Measurements from ENCODE around the gene PLSCR2. TPM values are rescaled to one million over a fixed set of nuclear protein-coding genes. Genes with fewer than 3 reads are reported as not detected.

Gene PLSCR2
- not detected for total RNA-seq

GRCh38 chr3:146469150-146470017, at the start of gene PLSCR2:
Gene PLSCR2, minus strand, starts transcription at chr3:146469561. Its CDS starts 9,657 bp downstream, at chr3:146459904.
- Histone ChIP-seq H3K27ac (ENCODE audit: low read depth, low read length) (no peak within 1 kb of the TSS), H3K4me3 (ENCODE audit: low read length in 3 of 3) (peak within 1 kb of the TSS; percentile 70 to 76 (median 72)), H3K9ac (ENCODE audit: low read depth in 1 of 3, low read length in 3 of 3) (peak within 1 kb of the TSS in 2 of 3 donors; percentile 25 to 61)

GRCh38 chr3:146517684-146518435, 48.5 kb upstream of the PLSCR2 start:
- H3K36me3 ChIP-seq (ENCODE audit: control insufficient read depth in 3 of 3, insufficient read depth in 3 of 3, low read length in 3 of 3) = peaks cover 0 to 9% (median 0%) of the 10 kb centered on the region in 3 donors
- no peak overlapping the region for H3K4me3 ChIP-seq (ENCODE audit: low read length in 3 of 3)
- no peaks in the 10 kb centered on the region for H3K9me3 ChIP-seq (ENCODE audit: control insufficient read depth in 3 of 3, low read length in 3 of 3)
- no peaks in the 10 kb centered on the region for H3K27me3 ChIP-seq (ENCODE audit: control insufficient read depth in 3 of 3, insufficient read depth in 3 of 3, low read length in 3 of 3)
- no peak overlapping the region for H3K27ac ChIP-seq (ENCODE audit: low read depth, low read length)
- H3K4me1 ChIP-seq (ENCODE audit: control insufficient read depth in 3 of 3, insufficient read depth in 3 of 3, low read length in 3 of 3) = no peaks in the 10 kb centered on the region
- no peak overlapping the region for H3K9ac ChIP-seq (ENCODE audit: low read depth in 1 of 3, low read length in 3 of 3)

More at GRCh38 chr3:146469150-146470017, at the start of gene PLSCR2:
- Histone ChIP-seq H3K4me1 (ENCODE audit: control insufficient read depth in 3 of 3, insufficient read depth in 3 of 3, low read length in 3 of 3) (peaks cover 0 to 5% (median 0%) of the 10 kb centered on the region in 3 donors), H3K27me3 (ENCODE audit: control insufficient read depth in 3 of 3, insufficient read depth in 3 of 3, low read length in 3 of 3) (peaks cover 0 to 4% (median 0%) of the 10 kb centered on the region in 3 donors), H3K36me3 (ENCODE audit: control insufficient read depth in 3 of 3, insufficient read depth in 3 of 3, low read length in 3 of 3) (no peaks in the 10 kb centered on the region), H3K9me3 (ENCODE audit: control insufficient read depth in 3 of 3, low read length in 3 of 3) (no peaks in the 10 kb centered on the region)

- no peak overlapping the region for H3K4me3 ChIP-seq (ENCODE audit: low read length in 3 of 3)
Measured at GRCh38 chr3:146513386-146514051, 44.2 kb upstream of the PLSCR2 start.

GRCh38 chr3:146511402-146512134, 42.2 kb upstream of the PLSCR2 start:
- H3K4me1 ChIP-seq (ENCODE audit: control insufficient read depth in 3 of 3, insufficient read depth in 3 of 3, low read length in 3 of 3) = no peaks in the 10 kb centered on the region
- no peak overlapping the region for H3K4me3 ChIP-seq (ENCODE audit: low read length in 3 of 3)
- H3K9me3 ChIP-seq (ENCODE audit: control insufficient read depth in 3 of 3, low read length in 3 of 3) = no peaks in the 10 kb centered on the region
- H3K9ac ChIP-seq (ENCODE audit: low read depth in 1 of 3, low read length in 3 of 3) = no peak overlapping the region
- no peaks in the 10 kb centered on the region for H3K27me3 ChIP-seq (ENCODE audit: control insufficient read depth in 3 of 3, insufficient read depth in 3 of 3, low read length in 3 of 3)
- H3K36me3 ChIP-seq (ENCODE audit: control insufficient read depth in 3 of 3, insufficient read depth in 3 of 3, low read length in 3 of 3) = peaks cover 0 to 7% (median 0%) of the 10 kb centered on the region in 3 donors
- H3K27ac ChIP-seq (ENCODE audit: low read depth, low read length) = no peak overlapping the region

More at GRCh38 chr3:146513386-146514051, 44.2 kb upstream of the PLSCR2 start:
- H3K9ac ChIP-seq (ENCODE audit: low read depth in 1 of 3, low read length in 3 of 3) = no peak overlapping the region
- H3K27me3 ChIP-seq (ENCODE audit: control insufficient read depth in 3 of 3, insufficient read depth in 3 of 3, low read length in 3 of 3) = no peaks in the 10 kb centered on the region
- H3K9me3 ChIP-seq (ENCODE audit: control insufficient read depth in 3 of 3, low read length in 3 of 3) = no peaks in the 10 kb centered on the region
- H3K27ac ChIP-seq (ENCODE audit: low read depth, low read length) = no peak overlapping the region
- H3K36me3 ChIP-seq (ENCODE audit: control insufficient read depth in 3 of 3, insufficient read depth in 3 of 3, low read length in 3 of 3) = peaks cover 0 to 11% (median 0%) of the 10 kb centered on the region in 3 donors
- H3K4me1 ChIP-seq (ENCODE audit: control insufficient read depth in 3 of 3, insufficient read depth in 3 of 3, low read length in 3 of 3) = no peaks in the 10 kb centered on the region

GRCh38 chr3:146507331-146508120, 38.2 kb upstream of the PLSCR2 start:
- peak overlapping the region; percentile 59 for H3K27ac ChIP-seq (ENCODE audit: low read depth, low read length)

GRCh38 chr3:146505516-146505915, 36.2 kb upstream of the PLSCR2 start:
- Histone ChIP-seq H3K9me3 (ENCODE audit: control insufficient read depth in 3 of 3, low read length in 3 of 3) (no peaks in the 10 kb centered on the region), H3K9ac (ENCODE audit: low read depth in 1 of 3, low read length in 3 of 3) (no peak overlapping the region), H3K27ac (ENCODE audit: low read depth, low read length) (no peak overlapping the region), H3K36me3 (ENCODE audit: control insufficient read depth in 3 of 3, insufficient read depth in 3 of 3, low read length in 3 of 3) (no peaks in the 10 kb centered on the region), H3K27me3 (ENCODE audit: control insufficient read depth in 3 of 3, insufficient read depth in 3 of 3, low read length in 3 of 3) (no peaks in the 10 kb centered on the region), H3K4me1 (ENCODE audit: control insufficient read depth in 3 of 3, insufficient read depth in 3 of 3, low read length in 3 of 3) (no peaks in the 10 kb centered on the region), H3K4me3 (ENCODE audit: low read length in 3 of 3) (no peak overlapping the region)

More at GRCh38 chr3:146507331-146508120, 38.2 kb upstream of the PLSCR2 start:
- Histone ChIP-seq H3K4me3 (ENCODE audit: low read length in 3 of 3) (no peak overlapping the region), H3K36me3 (ENCODE audit: control insufficient read depth in 3 of 3, insufficient read depth in 3 of 3, low read length in 3 of 3) (peaks cover 0 to under 1% (median 0%) of the 10 kb centered on the region in 3 donors), H3K9ac (ENCODE audit: low read depth in 1 of 3, low read length in 3 of 3) (no peak overlapping the region), H3K4me1 (ENCODE audit: control insufficient read depth in 3 of 3, insufficient read depth in 3 of 3, low read length in 3 of 3) (no peaks in the 10 kb centered on the region), H3K9me3 (ENCODE audit: control insufficient read depth in 3 of 3, low read length in 3 of 3) (no peaks in the 10 kb centered on the region), H3K27me3 (ENCODE audit: control insufficient read depth in 3 of 3, insufficient read depth in 3 of 3, low read length in 3 of 3) (no peaks in the 10 kb centered on the region)

- Histone ChIP-seq H3K9ac (ENCODE audit: low read depth in 1 of 3, low read length in 3 of 3) (no peak overlapping the region), H3K27ac (ENCODE audit: low read depth, low read length) (no peak overlapping the region), H3K36me3 (ENCODE audit: control insufficient read depth in 3 of 3, insufficient read depth in 3 of 3, low read length in 3 of 3) (no peaks in the 10 kb centered on the region), H3K4me3 (ENCODE audit: low read length in 3 of 3) (no peak overlapping the region), H3K9me3 (ENCODE audit: control insufficient read depth in 3 of 3, low read length in 3 of 3) (no peaks in the 10 kb centered on the region), H3K4me1 (ENCODE audit: control insufficient read depth in 3 of 3, insufficient read depth in 3 of 3, low read length in 3 of 3) (no peaks in the 10 kb centered on the region), H3K27me3 (ENCODE audit: control insufficient read depth in 3 of 3, insufficient read depth in 3 of 3, low read length in 3 of 3) (no peaks in the 10 kb centered on the region)
Measured at GRCh38 chr3:146504498-146505197, 35.3 kb upstream of the PLSCR2 start.

GRCh38 chr3:146503461-146504202, 34.3 kb upstream of the PLSCR2 start:
- Histone ChIP-seq H3K36me3 (ENCODE audit: control insufficient read depth in 3 of 3, insufficient read depth in 3 of 3, low read length in 3 of 3) (no peaks in the 10 kb centered on the region), H3K9ac (ENCODE audit: low read depth in 1 of 3, low read length in 3 of 3) (no peak overlapping the region), H3K27me3 (ENCODE audit: control insufficient read depth in 3 of 3, insufficient read depth in 3 of 3, low read length in 3 of 3) (no peaks in the 10 kb centered on the region), H3K27ac (ENCODE audit: low read depth, low read length) (no peak overlapping the region), H3K4me3 (ENCODE audit: low read length in 3 of 3) (no peak overlapping the region), H3K4me1 (ENCODE audit: control insufficient read depth in 3 of 3, insufficient read depth in 3 of 3, low read length in 3 of 3) (no peaks in the 10 kb centered on the region), H3K9me3 (ENCODE audit: control insufficient read depth in 3 of 3, low read length in 3 of 3) (no peaks in the 10 kb centered on the region)

All from skeletal muscle tissue (tissue), 4 donors.